NB4 (cell line): ENCODE results near the gene MIS18A.
"Not testable (repeated sequence)": the region's sequence is repeated elsewhere in the genome, so short reads cannot be mapped to it uniquely, and the experiment has no call there.

ENCODE experiments used
- DNase-seq: peaks from one replicate; pipeline ENCODE4 v3.0.0; 2010; ENCODE audit warnings: low read depth
- H3K4me3 ChIP-seq: one replicate; pipeline ENCODE4 v1.5.1; 2011; ENCODE audit warnings: mild to moderate bottlenecking, low read depth, low read length, moderate library complexity
- MAX ChIP-seq: IDR thresholded peaks from 2 replicates; pipeline ENCODE4 v1.6.1; 2011; ENCODE audit warnings: low read depth, low read length
- MYC ChIP-seq: IDR thresholded peaks from 2 replicates; pipeline ENCODE4 v1.6.1; 2011; ENCODE audit warnings: low read depth, low read length
- POLR2A ChIP-seq: IDR thresholded peaks from 2 replicates; pipeline ENCODE4 v1.6.1; 2011; ENCODE audit warnings: mild to moderate bottlenecking; ENCODE audit not compliant: insufficient read length; ENCODE audit errors: extremely low read depth
- TF ChIP-seq, protein P1 (sequence below): IDR thresholded peaks from one replicate; pipeline ENCODE4 v1.5.1; 2012; ENCODE audit warnings: low read depth, low read length

The MIS18A gene

DNA sequence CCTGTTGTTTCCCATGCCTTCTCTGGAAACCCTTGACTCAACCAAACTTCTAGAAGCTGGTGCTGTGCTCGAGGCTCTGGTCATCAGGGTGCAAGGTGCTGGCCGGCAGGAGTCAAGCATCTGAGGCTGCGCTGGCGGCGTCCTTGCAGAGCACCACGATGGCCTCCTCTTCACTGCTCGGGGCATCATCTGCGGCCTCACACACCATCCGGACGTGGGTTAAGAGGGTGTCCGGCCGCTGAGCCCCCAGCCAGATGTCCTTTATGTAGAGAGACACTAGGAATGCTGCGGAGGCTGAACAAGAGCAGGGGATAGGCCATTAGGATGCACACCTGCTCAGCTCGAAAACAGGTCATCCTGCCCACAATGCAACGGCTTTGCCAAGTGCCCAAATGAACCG, 36.0 kb upstream of the MIS18A start:
- no peak overlapping the region for H3K4me3 ChIP-seq
- DNase-seq = no peak
- TF ChIP-seq MAX (no peak), POLR2A (no peak), MYC (no peak)
- TF ChIP-seq, protein P1, sequence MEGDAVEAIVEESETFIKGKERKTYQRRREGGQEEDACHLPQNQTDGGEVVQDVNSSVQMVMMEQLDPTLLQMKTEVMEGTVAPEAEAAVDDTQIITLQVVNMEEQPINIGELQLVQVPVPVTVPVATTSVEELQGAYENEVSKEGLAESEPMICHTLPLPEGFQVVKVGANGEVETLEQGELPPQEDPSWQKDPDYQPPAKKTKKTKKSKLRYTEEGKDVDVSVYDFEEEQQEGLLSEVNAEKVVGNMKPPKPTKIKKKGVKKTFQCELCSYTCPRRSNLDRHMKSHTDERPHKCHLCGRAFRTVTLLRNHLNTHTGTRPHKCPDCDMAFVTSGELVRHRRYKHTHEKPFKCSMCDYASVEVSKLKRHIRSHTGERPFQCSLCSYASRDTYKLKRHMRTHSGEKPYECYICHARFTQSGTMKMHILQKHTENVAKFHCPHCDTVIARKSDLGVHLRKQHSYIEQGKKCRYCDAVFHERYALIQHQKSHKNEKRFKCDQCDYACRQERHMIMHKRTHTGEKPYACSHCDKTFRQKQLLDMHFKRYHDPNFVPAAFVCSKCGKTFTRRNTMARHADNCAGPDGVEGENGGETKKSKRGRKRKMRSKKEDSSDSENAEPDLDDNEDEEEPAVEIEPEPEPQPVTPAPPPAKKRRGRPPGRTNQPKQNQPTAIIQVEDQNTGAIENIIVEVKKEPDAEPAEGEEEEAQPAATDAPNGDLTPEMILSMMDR = no peak

DNA sequence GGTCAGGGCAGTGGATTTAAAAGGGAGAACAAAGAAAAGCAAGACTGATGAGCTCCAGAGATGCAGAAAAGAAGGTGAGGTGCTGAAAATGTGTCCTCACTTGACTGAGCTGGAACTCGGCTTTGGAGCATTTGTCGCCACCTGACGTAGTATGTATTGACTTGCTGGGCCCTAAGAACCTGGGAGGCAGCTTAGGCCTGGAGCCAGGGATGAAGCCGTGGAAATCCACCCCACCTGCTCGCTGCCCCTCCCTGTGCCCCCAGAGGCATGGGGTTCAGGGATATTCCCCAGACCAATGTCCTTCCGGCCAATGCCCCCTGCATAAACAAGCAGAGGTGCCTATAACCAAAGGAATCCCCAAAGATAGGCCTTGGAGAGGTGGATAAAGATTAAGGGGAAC, 34.1 kb upstream of the MIS18A start:
- TF ChIP-seq, protein P1 = no peak
- no peak for TF ChIP-seq MAX
- TF ChIP-seq POLR2A = no peak
- TF ChIP-seq MYC = no peak
- H3K4me3 ChIP-seq = no peak overlapping the region
- no peak for DNase-seq

DNA sequence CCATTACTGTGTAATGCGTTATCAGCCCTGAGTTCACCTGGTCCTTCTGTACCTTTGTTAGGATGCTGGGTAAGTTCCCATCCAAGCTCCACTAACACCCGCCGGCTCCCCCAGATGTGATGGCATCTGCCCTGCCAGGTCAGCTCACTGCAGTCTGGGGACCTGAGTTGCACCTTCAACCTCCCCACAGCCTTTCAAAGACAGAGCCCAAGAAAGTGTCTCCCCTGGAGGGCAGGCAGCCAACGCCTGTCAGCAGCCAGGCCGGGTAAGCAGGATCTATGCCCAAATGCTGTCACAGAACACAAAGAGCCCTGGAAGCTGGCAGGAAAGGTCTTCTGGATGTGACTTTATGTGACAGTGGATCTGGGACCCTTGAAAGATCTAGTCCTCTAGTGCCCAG, 33.5 kb upstream of the MIS18A start:
- DNase-seq = no peak
- no peak overlapping the region for H3K4me3 ChIP-seq
- TF ChIP-seq, protein P1 = no peak
- TF ChIP-seq MYC (no peak), POLR2A (no peak), MAX (no peak)

DNA sequence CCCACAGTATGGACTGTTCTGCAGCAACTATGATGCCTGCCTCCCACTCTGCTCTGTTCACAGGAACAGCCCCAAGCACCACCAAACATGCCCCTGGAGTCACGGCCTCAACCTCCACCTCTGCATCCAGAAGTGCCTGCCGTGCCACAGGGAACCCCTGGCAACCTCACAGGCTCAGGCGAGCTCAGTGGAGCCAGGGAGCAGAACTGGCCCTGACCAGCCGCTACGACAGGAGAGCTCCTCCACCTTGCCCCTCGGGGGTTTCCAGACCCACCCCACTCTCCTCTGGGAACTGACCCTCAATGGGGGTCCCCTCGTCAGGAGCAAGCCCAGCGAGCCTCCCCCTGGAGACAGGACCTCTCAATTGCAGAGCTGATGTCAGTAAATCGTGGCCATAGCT, 32.8 kb upstream of the MIS18A start:
- no peak for DNase-seq
- TF ChIP-seq MYC (no peak), MAX (no peak)

GRCh38 chr21:32310976-32311375, 32.1 kb upstream of the MIS18A start:
- not testable (repeated sequence) for DNase-seq, H3K4me3 ChIP-seq

More for the DNA sequence above, 32.8 kb upstream of the MIS18A start:
- H3K4me3 ChIP-seq = no peak overlapping the region

DNA sequence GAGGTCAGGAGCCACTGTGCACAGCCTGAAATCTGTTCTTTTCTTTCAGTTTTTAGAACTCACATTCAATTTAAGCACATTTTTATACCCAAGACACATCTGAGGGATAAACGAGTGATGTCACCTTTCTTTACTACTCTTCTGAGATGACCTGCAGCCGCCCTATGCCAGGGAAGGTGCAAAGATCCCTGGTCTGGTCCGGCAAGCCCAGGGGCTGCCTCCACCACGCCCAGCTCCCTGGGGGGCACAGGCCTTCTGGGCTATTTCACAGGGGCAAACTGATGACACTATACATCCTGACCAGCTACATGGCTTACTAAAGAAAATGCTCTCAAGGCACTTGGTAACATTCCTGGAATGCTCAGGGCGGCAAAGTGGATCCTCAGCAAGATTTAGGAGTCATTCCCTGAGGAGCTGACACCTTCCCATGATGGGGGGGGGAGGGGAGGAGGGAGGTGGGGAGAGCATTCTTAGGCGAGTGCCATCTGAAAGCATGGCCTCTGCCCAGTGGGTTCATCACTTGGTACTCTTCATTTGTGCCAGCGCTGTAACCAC, 31.1 kb upstream of the MIS18A start:
- H3K4me3 ChIP-seq = no peak overlapping the region
- no peak for DNase-seq
- TF ChIP-seq, protein P1 = no peak
- TF ChIP-seq MYC (no peak), POLR2A (no peak), MAX (no peak)

DNA sequence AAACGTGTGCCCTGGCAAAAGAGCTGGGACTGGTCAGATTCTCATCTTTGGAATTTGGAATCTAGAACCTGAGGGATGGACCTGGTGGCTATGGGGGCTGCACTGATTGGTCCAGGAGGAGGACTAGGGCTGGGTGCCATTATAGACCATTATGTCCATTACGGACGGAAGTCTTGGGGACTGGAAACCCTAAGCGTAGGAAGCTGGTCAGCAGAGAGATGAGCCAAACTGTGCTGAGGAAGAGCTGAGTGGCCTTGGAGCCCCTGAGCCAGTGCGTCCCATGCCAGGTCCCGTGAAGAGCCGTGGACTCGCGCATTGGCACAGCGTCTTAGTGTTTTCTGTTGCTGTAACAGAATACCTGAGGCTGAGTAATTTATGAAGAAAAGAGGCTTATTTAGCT, 29.8 kb upstream of the MIS18A start:
- H3K4me3 ChIP-seq = no peak overlapping the region
- TF ChIP-seq, protein P1 = no peak
- TF ChIP-seq MAX (no peak), POLR2A (no peak), MYC (no peak)

More for the DNA sequence above, 29.8 kb upstream of the MIS18A start:
- no peak for DNase-seq
